Panc1 (cell line): ENCODE results near the gene SPECC1.

ENCODE experiments used
- POLR2AphosphoS5 ChIP-seq: IDR thresholded peaks from 2 replicates; pipeline ENCODE4 v1.6.1; 2012; ENCODE audit warnings: mild to moderate bottlenecking, low read depth, low read length, moderate library complexity
- REST ChIP-seq, 2 experiments: IDR thresholded peaks; 2 replicates each; pipeline ENCODE4 v1.6.1; 2011 to 2012; ENCODE audit warnings: low read depth in 2 of 2, control low read depth in 1 of 2, low read length in 1 of 2, mild to moderate bottlenecking in 1 of 2, moderate library complexity in 1 of 2; ENCODE audit not compliant: insufficient read depth in 1 of 2
- TF ChIP-seq, protein P1 (sequence below): fragments of 450-650 bp; IDR thresholded peaks from 2 replicates; pipeline ENCODE4 v1.5.1; 2017; ENCODE audit warnings: mild to moderate bottlenecking

GRCh38 chr17:20123209-20123608, 114.0 kb downstream of the SPECC1 start:
- TF ChIP-seq, protein P1, sequence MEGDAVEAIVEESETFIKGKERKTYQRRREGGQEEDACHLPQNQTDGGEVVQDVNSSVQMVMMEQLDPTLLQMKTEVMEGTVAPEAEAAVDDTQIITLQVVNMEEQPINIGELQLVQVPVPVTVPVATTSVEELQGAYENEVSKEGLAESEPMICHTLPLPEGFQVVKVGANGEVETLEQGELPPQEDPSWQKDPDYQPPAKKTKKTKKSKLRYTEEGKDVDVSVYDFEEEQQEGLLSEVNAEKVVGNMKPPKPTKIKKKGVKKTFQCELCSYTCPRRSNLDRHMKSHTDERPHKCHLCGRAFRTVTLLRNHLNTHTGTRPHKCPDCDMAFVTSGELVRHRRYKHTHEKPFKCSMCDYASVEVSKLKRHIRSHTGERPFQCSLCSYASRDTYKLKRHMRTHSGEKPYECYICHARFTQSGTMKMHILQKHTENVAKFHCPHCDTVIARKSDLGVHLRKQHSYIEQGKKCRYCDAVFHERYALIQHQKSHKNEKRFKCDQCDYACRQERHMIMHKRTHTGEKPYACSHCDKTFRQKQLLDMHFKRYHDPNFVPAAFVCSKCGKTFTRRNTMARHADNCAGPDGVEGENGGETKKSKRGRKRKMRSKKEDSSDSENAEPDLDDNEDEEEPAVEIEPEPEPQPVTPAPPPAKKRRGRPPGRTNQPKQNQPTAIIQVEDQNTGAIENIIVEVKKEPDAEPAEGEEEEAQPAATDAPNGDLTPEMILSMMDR = no peak
- TF ChIP-seq REST (IDR thresholded peaks at IDR 0.05; ENCODE audit: insufficient read depth in 1 of 2, low read depth in 2 of 2, low read length in 1 of 2) (no peak), POLR2AphosphoS5 (no peak)
